BLaER1 treated with 17β-estradiol and CSF1 and Interleukin-3, amounts not matched to agents 10 nM and 100 nM (cell line): Measurements from ENCODE around the gene PDE11A.

Source experiments
- H3K27ac ChIP-seq, 11 experiments: shearing (Covaris generic); formaldehyde crosslinking; 2 replicates each; pipeline ENCODE4 v1.8.1; 2022
- H3K27me3 ChIP-seq, 11 experiments: shearing (Covaris generic); formaldehyde crosslinking; 2 replicates each; pipeline ENCODE4 v1.8.1; 2022
- H3K36me3 ChIP-seq, 11 experiments: shearing (Covaris generic); formaldehyde crosslinking; 2 replicates each; pipeline ENCODE4 v1.8.1; 2022
- H3K4me1 ChIP-seq, 10 experiments: shearing (Covaris generic); formaldehyde crosslinking; 2 replicates each; pipeline ENCODE4 v1.8.1; 2022
- H3K4me2 ChIP-seq, 11 experiments: shearing (Covaris generic); formaldehyde crosslinking; 2 replicates each; pipeline ENCODE4 v1.8.1; 2022
- H3K4me3 ChIP-seq, 10 experiments: shearing (Covaris generic); formaldehyde crosslinking; 2 replicates each; pipeline ENCODE4 v1.8.1; 2022
- H3K9ac ChIP-seq, 11 experiments: shearing (Covaris generic); formaldehyde crosslinking; 2 replicates each; pipeline ENCODE4 v1.8.1; 2022
- H3K9me3 ChIP-seq, 11 experiments: shearing (Covaris generic); formaldehyde crosslinking; replicated peaks in 1 of 11; 2 replicates each; pipeline ENCODE4 v1.8.1; 2022
- H4K20me1 ChIP-seq, 11 experiments: shearing (Covaris generic); formaldehyde crosslinking; 2 replicates each; pipeline ENCODE4 v1.8.1; 2022
- Cebpa-rat ChIP-seq, 11 experiments: shearing (Covaris generic); IDR thresholded peaks; 2 replicates each; pipeline ENCODE4 v1.8.1; 2022

PDE11A gene

GRCh38 chr2:177998996-177999395 is 73.6 kb downstream of the PDE11A start:
- no peaks in the 10 kb centered on the region for H4K20me1 ChIP-seq
- H3K27ac ChIP-seq, result no peak overlapping the region
- H3K36me3 ChIP-seq, result no peaks in the 10 kb centered on the region
- no peaks in the 10 kb centered on the region for H3K27me3 ChIP-seq
- H3K4me2 ChIP-seq, result no peak overlapping the region
- no peaks in the 10 kb centered on the region for H3K4me1 ChIP-seq
- no peak for TF ChIP-seq Cebpa-rat (IDR thresholded peaks at IDR 0.05)
- H3K9me3 ChIP-seq, result no peaks in the 10 kb centered on the region
- H3K4me3 ChIP-seq, result no peak overlapping the region
- H3K9ac ChIP-seq, result no peak overlapping the region

- H4K20me1 ChIP-seq, result no peaks in the 10 kb centered on the region
- no peak overlapping the region for H3K4me3 ChIP-seq
- no peak overlapping the region for H3K9ac ChIP-seq
- H3K27ac ChIP-seq, result no peak overlapping the region
- H3K27me3 ChIP-seq, result no peaks in the 10 kb centered on the region
- TF ChIP-seq Cebpa-rat (IDR thresholded peaks at IDR 0.05), result no peak
- no peaks in the 10 kb centered on the region for H3K36me3 ChIP-seq
- no peaks in the 10 kb centered on the region for H3K4me1 ChIP-seq
- H3K4me2 ChIP-seq, result no peak overlapping the region
- H3K9me3 ChIP-seq, result no peaks in the 10 kb centered on the region
Measured at GRCh38 chr2:177998006-177998405, 74.6 kb downstream of the PDE11A start.

GRCh38 chr2:177992992-177993391 is 79.6 kb downstream of the PDE11A start:
- H3K4me2 ChIP-seq, result no peak overlapping the region
- no peak for TF ChIP-seq Cebpa-rat (IDR thresholded peaks at IDR 0.05)

GRCh38 chr2:177989029-177989885 is 83.3 kb downstream of the PDE11A start:
- H3K4me3 ChIP-seq, result no peak overlapping the region
- H3K4me1 ChIP-seq, result no peaks in the 10 kb centered on the region
- H3K9ac ChIP-seq, result no peak overlapping the region
- H3K27me3 ChIP-seq, result no peaks in the 10 kb centered on the region
- no peaks in the 10 kb centered on the region for H4K20me1 ChIP-seq
- H3K4me2 ChIP-seq, result no peak overlapping the region
- no peaks in the 10 kb centered on the region for H3K36me3 ChIP-seq
- no peaks in the 10 kb centered on the region for H3K9me3 ChIP-seq
- no peak overlapping the region for H3K27ac ChIP-seq
- TF ChIP-seq Cebpa-rat (IDR thresholded peaks at IDR 0.05), result no peak

More at GRCh38 chr2:177992992-177993391, 79.6 kb downstream of the PDE11A start:
- no peak overlapping the region for H3K27ac ChIP-seq
- no peak overlapping the region for H3K9ac ChIP-seq
- no peaks in the 10 kb centered on the region for H3K27me3 ChIP-seq
- no peaks in the 10 kb centered on the region for H4K20me1 ChIP-seq
- no peaks in the 10 kb centered on the region for H3K4me1 ChIP-seq
- H3K9me3 ChIP-seq, result no peaks in the 10 kb centered on the region
- no peaks in the 10 kb centered on the region for H3K36me3 ChIP-seq
- no peak overlapping the region for H3K4me3 ChIP-seq

GRCh38 chr2:177984749-177985148 is 87.8 kb downstream of the PDE11A start:
- H3K36me3 ChIP-seq, result no peaks in the 10 kb centered on the region
- no peaks in the 10 kb centered on the region for H4K20me1 ChIP-seq
- H3K9ac ChIP-seq, result no peak overlapping the region
- no peak for TF ChIP-seq Cebpa-rat (IDR thresholded peaks at IDR 0.05)
- no peak overlapping the region for H3K4me2 ChIP-seq
- H3K27ac ChIP-seq, result no peak overlapping the region
- no peaks in the 10 kb centered on the region for H3K9me3 ChIP-seq
- H3K4me1 ChIP-seq, result no peaks in the 10 kb centered on the region; a peak in 1 of 20 replicates
- H3K4me3 ChIP-seq, result no peak overlapping the region
- H3K27me3 ChIP-seq, result no peaks in the 10 kb centered on the region

- Histone ChIP-seq H3K27ac (no peak overlapping the region), H3K4me3 (no peak overlapping the region), H3K4me1 (no peaks in the 10 kb centered on the region; a peak in 1 of 20 replicates), H4K20me1 (no peaks in the 10 kb centered on the region), H3K36me3 (no peaks in the 10 kb centered on the region), H3K27me3 (no peaks in the 10 kb centered on the region), H3K9me3 (no peaks in the 10 kb centered on the region), H3K9ac (no peak overlapping the region), H3K4me2 (no peak overlapping the region)
- no peak for TF ChIP-seq Cebpa-rat (IDR thresholded peaks at IDR 0.05)
Measured at GRCh38 chr2:177983183-177983788, 89.3 kb downstream of the PDE11A start.

- Histone ChIP-seq H3K27ac (no peak overlapping the region), H3K27me3 (no peaks in the 10 kb centered on the region), H3K4me2 (no peak overlapping the region), H4K20me1 (no peaks in the 10 kb centered on the region), H3K36me3 (no peaks in the 10 kb centered on the region), H3K9ac (no peak overlapping the region), H3K9me3 (peaks cover 0 to 9% (median 0%) of the 10 kb centered on the region in 11 experiments; a peak in 1 of 22 replicates), H3K4me1 (no peaks in the 10 kb centered on the region), H3K4me3 (no peak overlapping the region)
- no peak for TF ChIP-seq Cebpa-rat (IDR thresholded peaks at IDR 0.05)
Measured at GRCh38 chr2:177972782-177973181, 99.8 kb downstream of the PDE11A start.

GRCh38 chr2:177972123-177972522 is 100.5 kb downstream of the PDE11A start:
- Histone ChIP-seq H3K27me3 (no peaks in the 10 kb centered on the region), H3K27ac (no peak overlapping the region), H3K9me3 (peaks cover 0 to 9% (median 0%) of the 10 kb centered on the region in 11 experiments; a peak in 1 of 22 replicates), H3K4me2 (no peak overlapping the region), H3K4me3 (no peak overlapping the region), H3K36me3 (no peaks in the 10 kb centered on the region), H3K4me1 (no peaks in the 10 kb centered on the region), H4K20me1 (no peaks in the 10 kb centered on the region), H3K9ac (no peak overlapping the region)
- TF ChIP-seq Cebpa-rat (IDR thresholded peaks at IDR 0.05), result no peak

- Histone ChIP-seq H3K4me2 (no peak overlapping the region), H3K27ac (no peak overlapping the region), H3K4me1 (no peaks in the 10 kb centered on the region), H3K4me3 (no peak overlapping the region), H4K20me1 (no peaks in the 10 kb centered on the region), H3K9me3 (peaks cover 0 to 9% (median 0%) of the 10 kb centered on the region in 11 experiments; a peak in 1 of 22 replicates), H3K27me3 (no peaks in the 10 kb centered on the region), H3K36me3 (no peaks in the 10 kb centered on the region), H3K9ac (no peak overlapping the region)
- TF ChIP-seq Cebpa-rat (IDR thresholded peaks at IDR 0.05), result no peak
Measured at GRCh38 chr2:177970670-177971454, 101.7 kb downstream of the PDE11A start.
